Kidney (tissue), 14 donors: ENCODE data around the gene CMPK1. TPM values are rescaled to one million over a fixed set of nuclear protein-coding genes. Genes with fewer than 3 reads are reported as not detected.
A peak's percentile ranks its signal among the peaks of the same experiment; 100 is the strongest.

ENCODE experiments used
- DNase-seq, 5 donors: peaks; one replicate each; pipeline ENCODE4 v3.0.0-alpha.2; 2013 to 2020
- FAIRE-seq: peaks from 2 replicates; lab custom pipeline; 2012; peaks lifted over from hg19 to GRCh38; lab: Jason Lieb, UNC
- H3K27ac ChIP-seq, 2 donors: one replicate each; pipeline ENCODE4 v1.7.0; 2013; ENCODE audit warnings: low read depth in 2 of 2, low read length in 2 of 2, inconsistent platforms in 1 of 2
- H3K27me3 ChIP-seq: one replicate; pipeline ENCODE4 v1.7.1; 2013; ENCODE audit warnings: low read length, inconsistent platforms; ENCODE audit not compliant: control insufficient read depth, insufficient read depth
- H3K36me3 ChIP-seq, 3 donors: one replicate each; pipeline versions ENCODE4 v1.7.0 to v1.7.1; 2013; ENCODE audit warnings: low read length in 3 of 3, control low read depth in 1 of 3, inconsistent platforms in 1 of 3; ENCODE audit not compliant: insufficient read depth in 3 of 3, control insufficient read depth in 2 of 3
- H3K4me1 ChIP-seq, 3 donors: one replicate each; pipeline versions ENCODE4 v1.7.0 to v1.7.1; 2013; ENCODE audit warnings: low read length in 3 of 3, inconsistent platforms in 1 of 3, low read depth in 1 of 3; ENCODE audit not compliant: control insufficient read depth in 2 of 3, insufficient read depth in 2 of 3
- H3K4me3 ChIP-seq, 3 donors: one replicate each; pipeline versions ENCODE4 v1.7.0 to v1.8.1; 2013; ENCODE audit warnings: low read length in 3 of 3, control low read depth in 1 of 3, inconsistent platforms in 1 of 3
- H3K9ac ChIP-seq, 3 donors: one replicate each; pipeline versions ENCODE4 v1.7.0 to v1.7.1; 2013; ENCODE audit warnings: low read length in 3 of 3, control low read depth in 1 of 3, inconsistent platforms in 1 of 3
- H3K9me3 ChIP-seq, 3 donors: one replicate each; pipeline versions ENCODE4 v1.7.0 to v1.7.1; 2013; ENCODE audit warnings: low read length in 3 of 3, control low read depth in 1 of 3, inconsistent platforms in 1 of 3; ENCODE audit not compliant: control insufficient read depth in 2 of 3, insufficient read depth in 1 of 3
- intact Hi-C: fragments of 100-400 bp; cut with DNase I; formaldehyde crosslinking; loops from one replicate; pipeline ENCODE4 v1.11.1; 2022
- polyA plus RNA-seq: library from polyadenylated mRNA; stranded (reverse); fragments of 350-450 nt; fragmentation: Illumina TruSeq; extraction: RNeasy Lipid Tissue Mini Kit (QIAGEN cat#74804); gene quantifications from one replicate; pipeline ENCODE4 v1.2.3, GENCODE V29; 2014; ENCODE audit warnings: low read depth, low replicate concordance; ENCODE audit not compliant: insufficient read depth
- total RNA-seq: library from RNA; stranded (reverse); fragmentation: NEBNext Ultra II Directional; extraction: Animal tissue kit (Norgen Biotek cat#: 25700); gene quantifications from one replicate; pipeline ENCODE4 v1.2.1, GENCODE V29; 2021
- TF ChIP-seq, protein P1 (sequence below): IDR thresholded peaks from 3 replicates; pipeline ENCODE4 v1.5.1; 2012; ENCODE audit warnings: mild to moderate bottlenecking, moderate library complexity, borderline replicate concordance; ENCODE audit not compliant: insufficient read depth; ENCODE audit errors: extremely low read depth
- donor health status: control.
- donor health status: control.
- donor health status: control.
- donor health status: control.
- donor health status: control.
- donor health status: DM: yes; HTN: yes; CAD: no.
- donor health status: Normal renal cell carcinoma (clear cell type).

CMPK1 gene
- total and polyA plus RNA-seq, 2 donors from 2014 or later = 55.8 to 92.1 TPM

GRCh38 chr1:47403321-47403910 lies 69.8 kb downstream of the CMPK1 start:
- FAIRE-seq = no peak
- TF ChIP-seq, protein P1, sequence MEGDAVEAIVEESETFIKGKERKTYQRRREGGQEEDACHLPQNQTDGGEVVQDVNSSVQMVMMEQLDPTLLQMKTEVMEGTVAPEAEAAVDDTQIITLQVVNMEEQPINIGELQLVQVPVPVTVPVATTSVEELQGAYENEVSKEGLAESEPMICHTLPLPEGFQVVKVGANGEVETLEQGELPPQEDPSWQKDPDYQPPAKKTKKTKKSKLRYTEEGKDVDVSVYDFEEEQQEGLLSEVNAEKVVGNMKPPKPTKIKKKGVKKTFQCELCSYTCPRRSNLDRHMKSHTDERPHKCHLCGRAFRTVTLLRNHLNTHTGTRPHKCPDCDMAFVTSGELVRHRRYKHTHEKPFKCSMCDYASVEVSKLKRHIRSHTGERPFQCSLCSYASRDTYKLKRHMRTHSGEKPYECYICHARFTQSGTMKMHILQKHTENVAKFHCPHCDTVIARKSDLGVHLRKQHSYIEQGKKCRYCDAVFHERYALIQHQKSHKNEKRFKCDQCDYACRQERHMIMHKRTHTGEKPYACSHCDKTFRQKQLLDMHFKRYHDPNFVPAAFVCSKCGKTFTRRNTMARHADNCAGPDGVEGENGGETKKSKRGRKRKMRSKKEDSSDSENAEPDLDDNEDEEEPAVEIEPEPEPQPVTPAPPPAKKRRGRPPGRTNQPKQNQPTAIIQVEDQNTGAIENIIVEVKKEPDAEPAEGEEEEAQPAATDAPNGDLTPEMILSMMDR = no peak
- no peaks in the 10 kb centered on the region for H3K4me1 ChIP-seq

GRCh38 chr1:47405697-47406096 lies 72.1 kb downstream of the CMPK1 start:
- H3K4me1 ChIP-seq = peaks cover 0 to 3% (median 0%) of the 10 kb centered on the region in 3 donors
- H3K27me3 ChIP-seq = no peaks in the 10 kb centered on the region
- peak in 2 of 5 donors; percentile 25 to 60 for DNase-seq
- no peak for FAIRE-seq
- H3K4me3 ChIP-seq = no peak overlapping the region
- H3K9me3 ChIP-seq = no peaks in the 10 kb centered on the region
- TF ChIP-seq, protein P1 = no peak
- no peak overlapping the region for H3K27ac ChIP-seq
- H3K9ac ChIP-seq = no peak overlapping the region
- intact Hi-C loops = no loop called here
- no peaks in the 10 kb centered on the region for H3K36me3 ChIP-seq

More at GRCh38 chr1:47403321-47403910, 69.8 kb downstream of the CMPK1 start:
- H3K9ac ChIP-seq = no peak overlapping the region
- no peak overlapping the region for H3K4me3 ChIP-seq
- H3K9me3 ChIP-seq = no peaks in the 10 kb centered on the region
- no peaks in the 10 kb centered on the region for H3K27me3 ChIP-seq
- DNase-seq = no peak
- no peak overlapping the region for H3K27ac ChIP-seq
- H3K36me3 ChIP-seq = no peaks in the 10 kb centered on the region
- intact Hi-C loops = no loop called here

DNA sequence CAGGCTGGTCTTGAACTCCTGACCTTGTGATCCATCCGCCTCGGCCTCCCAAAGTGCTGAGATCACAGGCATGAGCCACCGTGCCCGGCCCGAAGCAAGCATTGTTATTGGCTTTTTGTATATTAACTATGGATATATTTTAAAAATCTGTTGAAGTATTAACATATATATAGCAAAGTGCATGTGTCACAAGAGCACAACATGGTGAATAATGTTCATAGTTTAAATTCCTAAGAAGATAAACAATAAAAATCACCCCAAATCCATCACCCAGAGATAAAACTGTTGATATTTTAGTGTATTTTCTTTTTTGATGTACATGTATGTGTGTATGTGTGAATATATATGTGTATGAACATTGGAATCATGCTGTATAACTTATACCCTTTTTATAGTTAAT lies 73.4 kb downstream of the CMPK1 start:
- Histone ChIP-seq H3K27me3 (no peaks in the 10 kb centered on the region), H3K9me3 (no peaks in the 10 kb centered on the region), H3K9ac (no peak overlapping the region), H3K27ac (no peak overlapping the region), H3K36me3 (no peaks in the 10 kb centered on the region), H3K4me3 (no peak overlapping the region), H3K4me1 (peaks cover 0 to 3% (median 0%) of the 10 kb centered on the region in 3 donors)
- DNase-seq (no peak), FAIRE-seq (no peak)
- intact Hi-C loops = no loop called here
- TF ChIP-seq, protein P1 = no peak
